HL-60 (cell line): Measurements from ENCODE around the gene LIN54.

Experiments used
- CTCF ChIP-seq: IDR thresholded peaks from one replicate; pipeline ENCODE4 v1.5.1; 2011; ENCODE audit warnings: low read length, control low read depth, inconsistent platforms; ENCODE audit not compliant: insufficient read depth
- POLR2AphosphoS5 ChIP-seq: IDR thresholded peaks from 2 replicates; pipeline ENCODE4 v1.6.1; 2012; ENCODE audit warnings: low read depth
- TF ChIP-seq, protein P1 (sequence below): IDR thresholded peaks from 2 replicates; pipeline ENCODE4 v1.6.1; 2012; ENCODE audit warnings: low read depth; ENCODE audit not compliant: insufficient replicate concordance

- TF ChIP-seq CTCF (no peak), POLR2AphosphoS5 (no peak)
- TF ChIP-seq, protein P1, sequence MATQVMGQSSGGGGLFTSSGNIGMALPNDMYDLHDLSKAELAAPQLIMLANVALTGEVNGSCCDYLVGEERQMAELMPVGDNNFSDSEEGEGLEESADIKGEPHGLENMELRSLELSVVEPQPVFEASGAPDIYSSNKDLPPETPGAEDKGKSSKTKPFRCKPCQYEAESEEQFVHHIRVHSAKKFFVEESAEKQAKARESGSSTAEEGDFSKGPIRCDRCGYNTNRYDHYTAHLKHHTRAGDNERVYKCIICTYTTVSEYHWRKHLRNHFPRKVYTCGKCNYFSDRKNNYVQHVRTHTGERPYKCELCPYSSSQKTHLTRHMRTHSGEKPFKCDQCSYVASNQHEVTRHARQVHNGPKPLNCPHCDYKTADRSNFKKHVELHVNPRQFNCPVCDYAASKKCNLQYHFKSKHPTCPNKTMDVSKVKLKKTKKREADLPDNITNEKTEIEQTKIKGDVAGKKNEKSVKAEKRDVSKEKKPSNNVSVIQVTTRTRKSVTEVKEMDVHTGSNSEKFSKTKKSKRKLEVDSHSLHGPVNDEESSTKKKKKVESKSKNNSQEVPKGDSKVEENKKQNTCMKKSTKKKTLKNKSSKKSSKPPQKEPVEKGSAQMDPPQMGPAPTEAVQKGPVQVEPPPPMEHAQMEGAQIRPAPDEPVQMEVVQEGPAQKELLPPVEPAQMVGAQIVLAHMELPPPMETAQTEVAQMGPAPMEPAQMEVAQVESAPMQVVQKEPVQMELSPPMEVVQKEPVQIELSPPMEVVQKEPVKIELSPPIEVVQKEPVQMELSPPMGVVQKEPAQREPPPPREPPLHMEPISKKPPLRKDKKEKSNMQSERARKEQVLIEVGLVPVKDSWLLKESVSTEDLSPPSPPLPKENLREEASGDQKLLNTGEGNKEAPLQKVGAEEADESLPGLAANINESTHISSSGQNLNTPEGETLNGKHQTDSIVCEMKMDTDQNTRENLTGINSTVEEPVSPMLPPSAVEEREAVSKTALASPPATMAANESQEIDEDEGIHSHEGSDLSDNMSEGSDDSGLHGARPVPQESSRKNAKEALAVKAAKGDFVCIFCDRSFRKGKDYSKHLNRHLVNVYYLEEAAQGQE = no peak
These were observed 2.8 kb upstream of the LIN54 start for GRCh38 chr4:83013420-83013867.
